HepG2 (cell line): ENCODE data around the gene POLE4. TPM values are rescaled to one million over a fixed set of nuclear protein-coding genes. Genes with fewer than 3 reads are reported as not detected.

Source experiments
- ATAC-seq: fragments of 200-7000 bp; cut with Tn5 transposase; 3 replicates; pipeline ENCODE4 v1.9.1; 2020; ENCODE audit warnings: mild to moderate bottlenecking, moderate library complexity
- BruUV-seq: library from RNA; stranded (reverse); fragments of 400-500 nt; replicated peaks from 2 replicates; lab custom pipeline; 2021; lab: Mats Ljungman, UMichigan
- CTCF ChIA-PET: fragments of 300-600 bp; formaldehyde crosslinking; extraction: SDS; loops from one replicate; lab custom pipeline; 2021; ENCODE audit warnings: low total read pairs, inconsistent platforms, low intra/inter-chr PET ratio; lab: Yijun Ruan, JAX
- POLR2A ChIA-PET: fragments of 350-600 bp; sonication (Branson Sonifier 250); formaldehyde crosslinking; loops from one replicate; lab custom pipeline; 2020; ENCODE audit warnings: antibody characterized with exemption, inconsistent platforms; lab: Yijun Ruan, JAX
- DNase-seq: peaks from one replicate; pipeline ENCODE4 v3.0.0-alpha.2; 2015; ENCODE audit warnings: low spot score
- FAIRE-seq: peaks from 3 replicates; lab custom pipeline; 2011; peaks lifted over from hg19 to GRCh38; lab: Jason Lieb, UNC
- H2AFZ ChIP-seq: one replicate; pipeline ENCODE4 v1.6.1; 2011; ENCODE audit warnings: low read length, inconsistent platforms
- H3K27ac ChIP-seq: fragments of 300-600 bp; 3 replicates; pipeline ENCODE4 v1.8.0; 2011; ENCODE audit warnings: mixed run types, mild to moderate bottlenecking, mixed read lengths, low read length, inconsistent platforms; ENCODE audit not compliant: insufficient read depth; ENCODE audit errors: extremely low read length
- H3K27me3 ChIP-seq, 2 experiments: fragments of 200-600 bp in 1 of 2; 2 replicates in 1 of 2; 3 replicates in 1 of 2; pipeline versions ENCODE4 v1.6.0 to v1.8.0; 2011; ENCODE audit warnings: low read length in 2 of 2, mild to moderate bottlenecking in 2 of 2, moderate library complexity in 2 of 2, inconsistent platforms in 1 of 2; ENCODE audit not compliant: insufficient read depth in 2 of 2, control insufficient read depth in 1 of 2
- H3K36me3 ChIP-seq, 2 experiments: fragments of 200-600 bp in 1 of 2; replicated peaks in 1 of 2; 2 replicates in 1 of 2; 3 replicates in 1 of 2; pipeline versions ENCODE4 v1.5.1 to v1.8.0; 2011; ENCODE audit warnings: low read length in 2 of 2, inconsistent platforms in 1 of 2; ENCODE audit not compliant: insufficient read depth in 2 of 2, control insufficient read depth in 1 of 2
- H3K4me1 ChIP-seq: 2 replicates; pipeline ENCODE4 v1.5.1; 2012; ENCODE audit warnings: low read length, inconsistent platforms; ENCODE audit not compliant: insufficient read depth
- H3K4me2 ChIP-seq: 2 replicates; pipeline ENCODE4 v1.6.0; 2011; ENCODE audit warnings: low read depth, low read length, inconsistent platforms
- H3K4me3 ChIP-seq, 3 experiments: fragments of 200-600 bp in 1 of 3; sonication (generic), shearing (Covaris generic) in 1 of 3; replicated peaks in 1 of 3; 2 replicates each; pipeline ENCODE4 v1.5.1; 2011 to 2016; ENCODE audit warnings: low read length in 3 of 3, inconsistent platforms in 2 of 3, low read depth in 2 of 3, mild to moderate bottlenecking in 2 of 3, control low read depth in 1 of 3, mixed read lengths in 1 of 3; ENCODE audit not compliant: insufficient read depth in 1 of 3
- H3K79me2 ChIP-seq: one replicate; pipeline ENCODE4 v1.6.1; 2011; ENCODE audit warnings: low read length, inconsistent platforms; ENCODE audit not compliant: insufficient read depth
- H3K9ac ChIP-seq: 2 replicates; pipeline ENCODE4 v1.6.0; 2011; ENCODE audit warnings: mild to moderate bottlenecking, low read depth, low read length, inconsistent platforms; ENCODE audit not compliant: insufficient read depth
- H3K9me3 ChIP-seq: 2 replicates; pipeline ENCODE4 v1.5.1; 2012; ENCODE audit warnings: mild to moderate bottlenecking, low read length
- H4K20me1 ChIP-seq: 2 replicates; pipeline ENCODE4 v1.6.0; 2011; ENCODE audit warnings: inconsistent platforms, mild to moderate bottlenecking, low read length, moderate library complexity; ENCODE audit not compliant: insufficient read depth
- CTCF ChIP-seq: sonication (generic); formaldehyde crosslinking; IDR thresholded peaks from 2 replicates; pipeline ENCODE4 v1.5.0; 2020; ENCODE audit warnings: mild to moderate bottlenecking, missing genetic modification reagents, moderate library complexity
- EHMT2 ChIP-seq: fragments of 200-600 bp; sonication (generic); IDR thresholded peaks from 2 replicates; pipeline ENCODE4 v1.7.0; 2017; ENCODE audit warnings: antibody characterized with exemption, low read depth, low read length, borderline replicate concordance
- GATA4 ChIP-seq: sonication (generic); IDR thresholded peaks from 2 replicates; pipeline ENCODE4 v1.6.1; 2016; ENCODE audit warnings: antibody characterized with exemption, low read depth, borderline replicate concordance
- HNF4A ChIP-seq: sonication (generic); formaldehyde crosslinking; IDR thresholded peaks from 2 replicates; pipeline ENCODE4 v1.4.0; 2020; ENCODE audit warnings: missing genetic modification reagents
- HOMEZ ChIP-seq: IDR thresholded peaks from 2 replicates; pipeline ENCODE4 v1.6.1; 2016; ENCODE audit warnings: low read depth
- MTA3 ChIP-seq: sonication (generic); formaldehyde crosslinking; IDR thresholded peaks from 2 replicates; pipeline ENCODE4 v1.4.0; 2020; ENCODE audit warnings: missing genetic modification reagents
- NFE2L1 ChIP-seq: sonication (generic); formaldehyde crosslinking; IDR thresholded peaks from 2 replicates; pipeline ENCODE4 v1.4.0; 2020; ENCODE audit warnings: missing genetic modification reagents, mild to moderate bottlenecking, borderline replicate concordance
- PATZ1 ChIP-seq: sonication (generic); formaldehyde crosslinking; IDR thresholded peaks from 2 replicates; pipeline ENCODE4 v1.4.0; 2020; ENCODE audit warnings: missing genetic modification reagents
- PAX8 ChIP-seq: sonication (generic); formaldehyde crosslinking; IDR thresholded peaks from 2 replicates; pipeline ENCODE4 v1.8.0; 2022; ENCODE audit warnings: mild to moderate bottlenecking, missing genetic modification reagents, borderline replicate concordance
- SALL1 ChIP-seq: sonication (generic); formaldehyde crosslinking; IDR thresholded peaks from 2 replicates; pipeline ENCODE4 v1.8.0; 2022; ENCODE audit warnings: mild to moderate bottlenecking, missing genetic modification reagents
- SMARCC2 ChIP-seq: fragments of 450-650 bp; IDR thresholded peaks from 2 replicates; pipeline ENCODE4 v1.6.1; 2017; ENCODE audit warnings: antibody characterized with exemption, mild to moderate bottlenecking
- XBP1 ChIP-seq: sonication (generic); formaldehyde crosslinking; IDR thresholded peaks from 2 replicates; pipeline ENCODE4 v1.5.0; 2020; ENCODE audit warnings: missing genetic modification reagents
- ZBTB20 ChIP-seq: sonication (generic); formaldehyde crosslinking; IDR thresholded peaks from 2 replicates; pipeline ENCODE4 v1.8.1; 2023; ENCODE audit warnings: missing genetic modification reagents, low read depth, mild to moderate bottlenecking, borderline replicate concordance
- ZNF326 ChIP-seq: sonication (generic); formaldehyde crosslinking; IDR thresholded peaks from 2 replicates; pipeline ENCODE4 v1.4.0; 2020; ENCODE audit warnings: missing genetic modification reagents, borderline replicate concordance
- ZNF430 ChIP-seq: sonication (generic); formaldehyde crosslinking; IDR thresholded peaks from 2 replicates; pipeline ENCODE4 v1.9.0; 2021; ENCODE audit warnings: mild to moderate bottlenecking, missing genetic modification reagents
- WGBS: methylation state at CpG from one replicate; pipeline ENCODE4 v1.1.6; 2017; ENCODE audit warnings: low lambda C conversion rate; 5-methylcytosine and 5-hydroxymethylcytosine counted together
- in situ Hi-C: cut with HindIII; loops from 2 replicates; pipeline ENCODE4 v1.10.0; 2017; ENCODE audit warnings: low pct_unique_long_range_greater_than_20kb; ENCODE audit not compliant: extremely low pct_ligation_motif_present
- intact Hi-C: fragments of 100-400 bp; cut with micrococcal nuclease; formaldehyde crosslinking; loops from one replicate; pipeline ENCODE4 v1.10.0; 2022; ENCODE audit not compliant: unreplicated experiment
- polyA plus RNA-seq, 8 experiments: library from polyadenylated mRNA; depleted of rRNA in 3 of 8; stranded (reverse) in 7 of 8; unstranded in 1 of 8; fragments of >200 nt; fragmentation: Illumina TruSeq in 4 of 8; extraction: Trizol in 4 of 8; gene quantifications; 2 replicates each; pipeline versions ENCODE4 v1.2.1 to v1.2.3, GENCODE V29; 2011 to 2016; ENCODE audit warnings: low read depth in 4 of 8, missing spikeins in 1 of 8, mixed read lengths in 1 of 8; ENCODE audit not compliant: insufficient read depth in 1 of 8
- total RNA-seq, 5 experiments: library from RNA; depleted of rRNA; stranded (reverse); fragments of >200 nt; fragmentation: Illumina TruSeq; extraction: Trizol; gene quantifications; 2 replicates each; pipeline ENCODE4 v1.2.3, GENCODE V29; 2016; ENCODE audit warnings: low read depth in 1 of 5

The POLE4 gene
- total and polyA plus RNA-seq, 2 of the 13 experiments (the other 11 are each of a cell fraction or from before 2014, with no cell fraction given), result 106 to 116 TPM

GRCh38 chr2:75002007-75002406 lies 43.6 kb downstream of the POLE4 start (continued):
- TF ChIP-seq PATZ1 (CRISPR knock-in tag) (peak; percentile 46; the same call in 1 of the 2 replicates), SALL1 (CRISPR knock-in tag) (peak; percentile 34; the same call in 1 of the 2 replicates)

GRCh38 chr2:75003276-75003675 lies 44.8 kb downstream of the POLE4 start:
- CTCF ChIA-PET, result no interaction called here
- FAIRE-seq (no peak), ATAC-seq (peak; percentile 67), DNase-seq (peak; percentile 34)
- BruUV-seq, result no TSS peak
- Histone ChIP-seq H3K4me3 (no peak overlapping the region), H3K27ac (no peak overlapping the region), H3K4me2 (no peak overlapping the region), H3K36me3 (peaks cover 0 to 2% of the 10 kb centered on the region in 2 experiments; a peak in 1 of 5 replicates), H3K4me1 (peaks cover 22% of the 10 kb centered on the region), H3K9me3 (no peaks in the 10 kb centered on the region), H3K9ac (no peak overlapping the region), H4K20me1 (no peaks in the 10 kb centered on the region), H3K27me3 (no peaks in the 10 kb centered on the region), H2AFZ (no peak overlapping the region), H3K79me2 (no peaks in the 10 kb centered on the region)
- in situ Hi-C loops, result no loop called here
- WGBS, result 14% methylated on average over 2 of the region's 2 CpGs
- intact Hi-C loops, result no loop called here
- POLR2A ChIA-PET, result no interaction called here
- TF ChIP-seq SMARCC2, result no peak
- no peak for TF ChIP-seq CTCF (CRISPR knock-in tag)
- no peak for TF ChIP-seq ZNF430
- TF ChIP-seq HOMEZ, result no peak
- no peak for TF ChIP-seq ZBTB20 (CRISPR knock-in tag)
- TF ChIP-seq PATZ1 (CRISPR knock-in tag), result no peak
- no peak for TF ChIP-seq XBP1 (CRISPR knock-in tag)
- no peak for TF ChIP-seq NFE2L1 (CRISPR knock-in tag)
- no peak for TF ChIP-seq MTA3 (CRISPR knock-in tag)
- TF ChIP-seq ZNF326 (CRISPR knock-in tag), result no peak
- 0 out of 2 replicates have a peak, but pooled peaks have one; percentile 45 for TF ChIP-seq EHMT2
- no peak for TF ChIP-seq PAX8 (CRISPR knock-in tag)
- TF ChIP-seq GATA4, result no peak
- peak; percentile 70 for TF ChIP-seq HNF4A
